K562 (cell line): ENCODE measurements around the gene SLC39A6. TPM values are rescaled to one million over a fixed set of nuclear protein-coding genes. Genes with fewer than 3 reads are reported as not detected.

Experiments
- HIVEP1 ChIP-seq: fragments of 250-450 bp; sonication (Bioruptor Pico); IDR thresholded peaks from 2 replicates; pipeline ENCODE4 v1.4.0; 2020; ENCODE audit warnings: mild to moderate bottlenecking
- HMGN3 ChIP-seq: IDR thresholded peaks from 2 replicates; pipeline ENCODE4 v1.6.1; 2011; ENCODE audit warnings: borderline replicate concordance, low read depth, mild to moderate bottlenecking, mixed read lengths, low read length; ENCODE audit not compliant: insufficient read length; ENCODE audit errors: extremely low read depth
- SAFB ChIP-seq: fragments of 200-400 bp; formaldehyde crosslinking; IDR thresholded peaks from 2 replicates; pipeline ENCODE4 v1.6.1; 2017; ENCODE audit warnings: low read depth, low read length, borderline replicate concordance
- polyA plus RNA-seq, 8 experiments: library from polyadenylated mRNA; depleted of rRNA in 4 of 8; stranded (reverse) in 5 of 8; unstranded in 3 of 8; fragments of >200 nt; fragmentation: Nextera tagmentation in 2 of 8; fragmentation: Illumina TruSeq in 1 of 8; extraction: Ambion mirVana in 2 of 8; extraction: Trizol in 1 of 8; gene quantifications; 2 replicates each; pipeline versions ENCODE4 v1.2.1 to v1.2.3, GENCODE V29; 2011 to 2014; ENCODE audit warnings: inconsistent platforms in 1 of 8, missing spikeins in 1 of 8
- total RNA-seq, 7 experiments: library from RNA; depleted of rRNA in 6 of 7; stranded (reverse); fragments of >200 nt in 6 of 7; fragmentation: Illumina TruSeq in 2 of 7; extraction: Trizol in 2 of 7; gene quantifications; 2 replicates each; pipeline versions ENCODE4 v1.2.1 to v1.2.3, GENCODE V29; 2011 to 2021; ENCODE audit warnings: low replicate concordance in 1 of 7
- TF ChIP-seq, protein P1 (sequence below), 2 experiments: fragments of 450-650 bp; conservative IDR thresholded peaks; 2 replicates each; pipeline ENCODE4 v1.6.1; 2017; ENCODE audit warnings: mild to moderate bottlenecking in 2 of 2, moderate library complexity in 2 of 2
- TF ChIP-seq, protein P2 (sequence below): fragments of 450-650 bp; IDR thresholded peaks from 2 replicates; pipeline ENCODE4 v1.6.1; 2016; ENCODE audit warnings: mild to moderate bottlenecking, moderate library complexity

The SLC39A6 gene
- total and polyA plus RNA-seq, 9 of the 15 experiments (the other 6 are each of a cell fraction or from before 2014, with no cell fraction given) = 5.6 to 23.8 (median 17.4) TPM

DNA sequence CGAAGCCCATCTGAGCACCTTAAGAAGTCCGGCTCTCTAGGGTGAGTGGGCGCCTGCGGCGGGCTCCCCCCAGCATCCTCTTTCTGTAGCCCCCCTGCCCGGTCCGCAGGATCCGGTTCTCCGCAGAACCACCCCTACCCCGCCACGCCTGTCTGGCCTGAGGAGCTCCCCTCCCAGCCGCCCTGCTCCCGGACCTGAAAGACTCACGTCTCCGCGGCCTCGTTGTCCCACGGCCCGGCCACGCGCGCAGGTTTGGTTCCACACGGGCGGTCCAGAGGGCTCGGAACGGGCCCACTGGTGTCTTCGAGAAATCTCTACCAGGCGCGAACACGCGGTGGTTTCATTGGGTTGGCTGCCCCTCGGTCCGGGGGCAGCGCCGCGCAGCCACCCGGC lies 237 bp downstream of the SLC39A6 start (continued):
- TF ChIP-seq, protein P1, sequence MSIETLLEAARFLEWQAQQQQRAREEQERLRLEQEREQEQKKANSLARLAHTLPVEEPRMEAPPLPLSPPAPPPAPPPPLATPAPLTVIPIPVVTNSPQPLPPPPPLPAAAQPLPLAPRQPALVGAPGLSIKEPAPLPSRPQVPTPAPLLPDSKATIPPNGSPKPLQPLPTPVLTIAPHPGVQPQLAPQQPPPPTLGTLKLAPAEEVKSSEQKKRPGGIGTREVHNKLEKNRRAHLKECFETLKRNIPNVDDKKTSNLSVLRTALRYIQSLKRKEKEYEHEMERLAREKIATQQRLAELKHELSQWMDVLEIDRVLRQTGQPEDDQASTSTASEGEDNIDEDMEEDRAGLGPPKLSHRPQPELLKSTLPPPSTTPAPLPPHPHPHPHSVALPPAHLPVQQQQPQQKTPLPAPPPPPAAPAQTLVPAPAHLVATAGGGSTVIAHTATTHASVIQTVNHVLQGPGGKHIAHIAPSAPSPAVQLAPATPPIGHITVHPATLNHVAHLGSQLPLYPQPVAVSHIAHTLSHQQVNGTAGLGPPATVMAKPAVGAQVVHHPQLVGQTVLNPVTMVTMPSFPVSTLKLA (conservative IDR thresholded peaks at IDR 0.05) = peak in 1 of 2 experiments; percentile 47; a peak in 2 of 4 replicates
- TF ChIP-seq, protein P2, sequence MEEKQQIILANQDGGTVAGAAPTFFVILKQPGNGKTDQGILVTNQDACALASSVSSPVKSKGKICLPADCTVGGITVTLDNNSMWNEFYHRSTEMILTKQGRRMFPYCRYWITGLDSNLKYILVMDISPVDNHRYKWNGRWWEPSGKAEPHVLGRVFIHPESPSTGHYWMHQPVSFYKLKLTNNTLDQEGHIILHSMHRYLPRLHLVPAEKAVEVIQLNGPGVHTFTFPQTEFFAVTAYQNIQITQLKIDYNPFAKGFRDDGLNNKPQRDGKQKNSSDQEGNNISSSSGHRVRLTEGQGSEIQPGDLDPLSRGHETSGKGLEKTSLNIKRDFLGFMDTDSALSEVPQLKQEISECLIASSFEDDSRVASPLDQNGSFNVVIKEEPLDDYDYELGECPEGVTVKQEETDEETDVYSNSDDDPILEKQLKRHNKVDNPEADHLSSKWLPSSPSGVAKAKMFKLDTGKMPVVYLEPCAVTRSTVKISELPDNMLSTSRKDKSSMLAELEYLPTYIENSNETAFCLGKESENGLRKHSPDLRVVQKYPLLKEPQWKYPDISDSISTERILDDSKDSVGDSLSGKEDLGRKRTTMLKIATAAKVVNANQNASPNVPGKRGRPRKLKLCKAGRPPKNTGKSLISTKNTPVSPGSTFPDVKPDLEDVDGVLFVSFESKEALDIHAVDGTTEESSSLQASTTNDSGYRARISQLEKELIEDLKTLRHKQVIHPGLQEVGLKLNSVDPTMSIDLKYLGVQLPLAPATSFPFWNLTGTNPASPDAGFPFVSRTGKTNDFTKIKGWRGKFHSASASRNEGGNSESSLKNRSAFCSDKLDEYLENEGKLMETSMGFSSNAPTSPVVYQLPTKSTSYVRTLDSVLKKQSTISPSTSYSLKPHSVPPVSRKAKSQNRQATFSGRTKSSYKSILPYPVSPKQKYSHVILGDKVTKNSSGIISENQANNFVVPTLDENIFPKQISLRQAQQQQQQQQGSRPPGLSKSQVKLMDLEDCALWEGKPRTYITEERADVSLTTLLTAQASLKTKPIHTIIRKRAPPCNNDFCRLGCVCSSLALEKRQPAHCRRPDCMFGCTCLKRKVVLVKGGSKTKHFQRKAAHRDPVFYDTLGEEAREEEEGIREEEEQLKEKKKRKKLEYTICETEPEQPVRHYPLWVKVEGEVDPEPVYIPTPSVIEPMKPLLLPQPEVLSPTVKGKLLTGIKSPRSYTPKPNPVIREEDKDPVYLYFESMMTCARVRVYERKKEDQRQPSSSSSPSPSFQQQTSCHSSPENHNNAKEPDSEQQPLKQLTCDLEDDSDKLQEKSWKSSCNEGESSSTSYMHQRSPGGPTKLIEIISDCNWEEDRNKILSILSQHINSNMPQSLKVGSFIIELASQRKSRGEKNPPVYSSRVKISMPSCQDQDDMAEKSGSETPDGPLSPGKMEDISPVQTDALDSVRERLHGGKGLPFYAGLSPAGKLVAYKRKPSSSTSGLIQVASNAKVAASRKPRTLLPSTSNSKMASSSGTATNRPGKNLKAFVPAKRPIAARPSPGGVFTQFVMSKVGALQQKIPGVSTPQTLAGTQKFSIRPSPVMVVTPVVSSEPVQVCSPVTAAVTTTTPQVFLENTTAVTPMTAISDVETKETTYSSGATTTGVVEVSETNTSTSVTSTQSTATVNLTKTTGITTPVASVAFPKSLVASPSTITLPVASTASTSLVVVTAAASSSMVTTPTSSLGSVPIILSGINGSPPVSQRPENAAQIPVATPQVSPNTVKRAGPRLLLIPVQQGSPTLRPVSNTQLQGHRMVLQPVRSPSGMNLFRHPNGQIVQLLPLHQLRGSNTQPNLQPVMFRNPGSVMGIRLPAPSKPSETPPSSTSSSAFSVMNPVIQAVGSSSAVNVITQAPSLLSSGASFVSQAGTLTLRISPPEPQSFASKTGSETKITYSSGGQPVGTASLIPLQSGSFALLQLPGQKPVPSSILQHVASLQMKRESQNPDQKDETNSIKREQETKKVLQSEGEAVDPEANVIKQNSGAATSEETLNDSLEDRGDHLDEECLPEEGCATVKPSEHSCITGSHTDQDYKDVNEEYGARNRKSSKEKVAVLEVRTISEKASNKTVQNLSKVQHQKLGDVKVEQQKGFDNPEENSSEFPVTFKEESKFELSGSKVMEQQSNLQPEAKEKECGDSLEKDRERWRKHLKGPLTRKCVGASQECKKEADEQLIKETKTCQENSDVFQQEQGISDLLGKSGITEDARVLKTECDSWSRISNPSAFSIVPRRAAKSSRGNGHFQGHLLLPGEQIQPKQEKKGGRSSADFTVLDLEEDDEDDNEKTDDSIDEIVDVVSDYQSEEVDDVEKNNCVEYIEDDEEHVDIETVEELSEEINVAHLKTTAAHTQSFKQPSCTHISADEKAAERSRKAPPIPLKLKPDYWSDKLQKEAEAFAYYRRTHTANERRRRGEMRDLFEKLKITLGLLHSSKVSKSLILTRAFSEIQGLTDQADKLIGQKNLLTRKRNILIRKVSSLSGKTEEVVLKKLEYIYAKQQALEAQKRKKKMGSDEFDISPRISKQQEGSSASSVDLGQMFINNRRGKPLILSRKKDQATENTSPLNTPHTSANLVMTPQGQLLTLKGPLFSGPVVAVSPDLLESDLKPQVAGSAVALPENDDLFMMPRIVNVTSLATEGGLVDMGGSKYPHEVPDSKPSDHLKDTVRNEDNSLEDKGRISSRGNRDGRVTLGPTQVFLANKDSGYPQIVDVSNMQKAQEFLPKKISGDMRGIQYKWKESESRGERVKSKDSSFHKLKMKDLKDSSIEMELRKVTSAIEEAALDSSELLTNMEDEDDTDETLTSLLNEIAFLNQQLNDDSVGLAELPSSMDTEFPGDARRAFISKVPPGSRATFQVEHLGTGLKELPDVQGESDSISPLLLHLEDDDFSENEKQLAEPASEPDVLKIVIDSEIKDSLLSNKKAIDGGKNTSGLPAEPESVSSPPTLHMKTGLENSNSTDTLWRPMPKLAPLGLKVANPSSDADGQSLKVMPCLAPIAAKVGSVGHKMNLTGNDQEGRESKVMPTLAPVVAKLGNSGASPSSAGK = peak; percentile 98
- TF ChIP-seq SAFB = peak; percentile 61; the same call in 1 of the 2 replicates
- TF ChIP-seq HMGN3 = no peak
- TF ChIP-seq HIVEP1 = 0 out of 2 replicates have a peak, but pooled peaks have one; percentile 5
